ENCODE data around the gene UGT3A1.

Gene UGT3A1

DNA sequence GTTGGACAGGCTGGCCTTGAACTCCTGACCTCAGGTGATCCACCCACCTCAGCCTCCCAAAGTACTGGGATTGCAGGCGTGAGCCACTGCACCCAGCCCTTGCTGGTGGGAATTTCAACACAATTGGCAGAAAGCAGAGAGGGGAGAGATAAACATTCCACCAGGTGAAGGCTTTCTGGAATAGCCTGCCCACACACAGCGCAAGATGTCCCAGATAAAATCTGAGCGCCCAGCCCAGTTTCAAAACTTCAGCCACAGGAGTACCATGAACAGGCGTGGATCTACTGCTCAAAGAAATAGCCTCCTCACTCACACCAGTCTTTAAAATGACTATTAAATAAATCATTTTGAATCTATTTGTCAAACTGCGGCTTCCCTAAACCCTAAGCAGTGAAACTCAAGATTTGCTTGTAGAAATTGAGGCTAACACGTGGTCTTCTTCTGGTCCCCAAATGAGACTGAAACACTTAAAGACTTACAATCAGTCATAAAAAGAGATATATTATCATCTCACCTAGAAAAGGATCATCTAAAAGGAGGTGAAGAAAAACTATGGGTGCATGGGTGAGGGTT lies 87.5 kb downstream of the UGT3A1 start:
- DNase-seq = peak; percentile 49

DNA sequence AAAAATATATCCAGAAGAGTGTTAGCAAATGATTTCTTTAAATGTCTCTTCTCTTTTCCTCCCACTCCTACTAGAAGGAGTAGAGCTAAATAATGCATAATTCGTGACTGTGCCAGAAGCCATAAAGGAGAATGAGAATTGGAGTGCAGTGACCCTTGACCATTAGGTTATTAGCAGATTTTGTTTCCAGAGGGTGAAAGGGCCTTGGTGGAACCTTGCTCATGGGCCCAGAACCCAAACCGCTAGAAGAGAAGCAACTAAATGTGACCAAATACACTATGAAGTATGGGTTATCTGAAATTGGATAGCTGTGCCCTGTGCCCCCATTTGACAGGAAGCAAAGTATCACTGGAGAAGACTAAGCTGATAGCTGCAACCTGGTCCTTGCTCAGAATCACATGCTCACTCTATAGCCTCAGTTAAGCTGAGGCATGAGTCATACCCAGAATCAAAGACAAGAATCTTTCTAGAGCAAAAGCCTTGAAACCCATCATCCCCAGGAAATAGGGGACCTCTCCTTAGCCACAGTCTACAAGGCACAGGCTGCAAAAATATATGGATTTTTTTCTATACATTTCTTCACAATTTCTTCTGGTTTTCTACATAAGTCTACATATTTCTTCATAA lies 89.0 kb downstream of the UGT3A1 start:
- DNase-seq = peak; percentile 37

Measured in stimulated activated CD4-positive, alpha-beta T cell treated with anti-CD3 and anti-CD28 coated beads, Interleukin-15, amount 100 ng/mL, for 24 hours (primary cell).